Suprapubic skin (tissue), 4 donors: Measurements from ENCODE around the gene CYP4X1.

Source experiments
- EP300 ChIP-seq: sonication (generic); formaldehyde crosslinking; IDR thresholded peaks from one replicate; pipeline ENCODE4 v1.6.1; 2017; ENCODE audit warnings: antibody characterized with exemption
- POLR2A ChIP-seq, 2 donors: fragments of 450-650 bp; IDR thresholded peaks; one replicate each; pipeline ENCODE4 v1.6.1; 2017; ENCODE audit warnings: antibody characterized with exemption in 2 of 2, mild to moderate bottlenecking in 2 of 2, moderate library complexity in 2 of 2
- POLR2AphosphoS5 ChIP-seq, 3 donors: sonication (generic); formaldehyde crosslinking; IDR thresholded peaks; one replicate each; pipeline ENCODE4 v1.6.1; 2017; ENCODE audit warnings: antibody characterized with exemption in 3 of 3
- TF ChIP-seq, protein P1 (sequence below), 2 donors: fragments of 200-600 bp in 1 of 2; fragments of 450-650 bp in 1 of 2; sonication (generic) in 1 of 2; IDR thresholded peaks; one replicate each; pipeline ENCODE4 v1.5.1; 2016 to 2019; ENCODE audit warnings: antibody characterized with exemption in 2 of 2, mild to moderate bottlenecking in 1 of 2, moderate library complexity in 1 of 2

DNA sequence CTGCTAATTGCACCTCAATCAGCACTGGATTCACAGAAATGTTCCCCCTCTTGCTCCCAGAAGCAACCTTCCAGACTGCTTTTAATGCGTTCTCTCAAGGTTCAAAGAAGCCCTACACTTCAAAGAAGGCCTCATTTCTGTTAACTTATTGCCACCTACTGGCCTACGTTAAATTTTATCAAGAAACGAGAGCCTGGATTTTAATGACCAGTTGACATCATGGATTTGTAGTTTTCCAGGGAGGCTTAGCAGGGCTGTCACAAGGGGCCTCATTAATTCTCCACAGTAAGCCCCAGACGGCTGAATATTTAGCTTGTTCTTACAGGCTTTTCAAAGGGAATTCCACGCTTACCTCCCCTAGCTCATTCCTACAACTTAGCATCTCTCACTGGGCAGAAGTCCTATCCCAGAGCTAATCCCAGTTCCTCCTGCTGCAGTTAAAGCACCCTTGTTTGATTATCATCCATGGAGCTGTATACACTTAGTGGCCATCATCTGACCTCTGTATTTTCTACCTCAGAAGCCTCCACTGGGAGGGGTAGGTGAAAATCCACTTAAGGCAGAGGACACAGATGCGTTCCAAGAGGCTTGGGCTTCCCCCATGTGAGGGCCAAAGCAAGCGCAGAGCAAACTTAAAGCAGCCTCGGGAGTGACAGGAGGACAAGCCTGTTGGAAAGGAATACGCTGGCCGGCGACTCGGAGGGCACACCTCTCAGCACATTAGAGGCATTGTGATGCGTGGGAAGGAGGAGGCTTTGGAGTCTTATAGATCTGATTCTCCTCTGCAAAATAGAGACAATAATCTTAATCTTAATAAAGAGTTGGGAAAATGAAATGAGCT is 32.2 kb upstream of the CYP4X1 start:
- TF ChIP-seq, protein P1, sequence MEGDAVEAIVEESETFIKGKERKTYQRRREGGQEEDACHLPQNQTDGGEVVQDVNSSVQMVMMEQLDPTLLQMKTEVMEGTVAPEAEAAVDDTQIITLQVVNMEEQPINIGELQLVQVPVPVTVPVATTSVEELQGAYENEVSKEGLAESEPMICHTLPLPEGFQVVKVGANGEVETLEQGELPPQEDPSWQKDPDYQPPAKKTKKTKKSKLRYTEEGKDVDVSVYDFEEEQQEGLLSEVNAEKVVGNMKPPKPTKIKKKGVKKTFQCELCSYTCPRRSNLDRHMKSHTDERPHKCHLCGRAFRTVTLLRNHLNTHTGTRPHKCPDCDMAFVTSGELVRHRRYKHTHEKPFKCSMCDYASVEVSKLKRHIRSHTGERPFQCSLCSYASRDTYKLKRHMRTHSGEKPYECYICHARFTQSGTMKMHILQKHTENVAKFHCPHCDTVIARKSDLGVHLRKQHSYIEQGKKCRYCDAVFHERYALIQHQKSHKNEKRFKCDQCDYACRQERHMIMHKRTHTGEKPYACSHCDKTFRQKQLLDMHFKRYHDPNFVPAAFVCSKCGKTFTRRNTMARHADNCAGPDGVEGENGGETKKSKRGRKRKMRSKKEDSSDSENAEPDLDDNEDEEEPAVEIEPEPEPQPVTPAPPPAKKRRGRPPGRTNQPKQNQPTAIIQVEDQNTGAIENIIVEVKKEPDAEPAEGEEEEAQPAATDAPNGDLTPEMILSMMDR (IDR thresholded peaks at IDR 0.05): no peak
- TF ChIP-seq EP300 (no peak), POLR2AphosphoS5 (IDR thresholded peaks at IDR 0.05) (no peak), POLR2A (IDR thresholded peaks at IDR 0.05) (no peak)
